Astrocyte (in vitro differentiated cells and primary cell): ENCODE measurements around the gene INPP5B. TPM values are rescaled to one million over a fixed set of nuclear protein-coding genes. Genes with fewer than 3 reads are reported as not detected.

Experiments used
- DNase-seq: peaks from one replicate; pipeline ENCODE4 v3.0.0-alpha.2; 2010; ENCODE audit warnings: low read depth
- FAIRE-seq: peaks from 2 replicates; lab custom pipeline; 2011; peaks lifted over from hg19 to GRCh38; lab: Jason Lieb, UNC
- H2AFZ ChIP-seq: 2 replicates; pipeline ENCODE4 v1.6.0; 2012; ENCODE audit warnings: low read depth, low read length, inconsistent platforms
- H3K27ac ChIP-seq: 2 replicates; pipeline ENCODE4 v1.5.1; 2011; ENCODE audit warnings: low read depth, low read length, inconsistent platforms
- H3K27me3 ChIP-seq: 2 replicates; pipeline ENCODE4 v1.6.0; 2011; ENCODE audit warnings: low read length, inconsistent platforms; ENCODE audit not compliant: insufficient read depth
- H3K36me3 ChIP-seq: 2 replicates; pipeline ENCODE4 v1.5.1; 2011; ENCODE audit warnings: low read length, inconsistent platforms; ENCODE audit not compliant: insufficient read depth
- H3K4me1 ChIP-seq: 2 replicates; pipeline ENCODE4 v1.5.1; 2011; ENCODE audit warnings: low read length, inconsistent platforms; ENCODE audit not compliant: insufficient read depth
- H3K4me2 ChIP-seq: 2 replicates; pipeline ENCODE4 v1.6.0; 2012; ENCODE audit warnings: low read length, inconsistent platforms
- H3K4me3 ChIP-seq: 2 replicates; pipeline ENCODE4 v1.5.1; 2011; ENCODE audit warnings: low read depth, mild to moderate bottlenecking, low read length, inconsistent platforms; ENCODE audit not compliant: insufficient read depth
- H3K79me2 ChIP-seq: 2 replicates; pipeline ENCODE4 v1.6.0; 2012; ENCODE audit warnings: mild to moderate bottlenecking, low read length, inconsistent platforms; ENCODE audit not compliant: insufficient read depth
- H3K9ac ChIP-seq: 2 replicates; pipeline ENCODE4 v1.6.0; 2012; ENCODE audit warnings: mild to moderate bottlenecking, low read length, inconsistent platforms
- H3K9me3 ChIP-seq: 2 replicates; pipeline ENCODE4 v1.5.1; 2012; ENCODE audit warnings: low read depth, mild to moderate bottlenecking, low read length, inconsistent platforms; ENCODE audit not compliant: insufficient read depth
- H4K20me1 ChIP-seq: 2 replicates; pipeline ENCODE4 v1.6.0; 2012; ENCODE audit warnings: low read length, inconsistent platforms; ENCODE audit not compliant: insufficient read depth
- H3K27ac Mint-ChIP-seq: one replicate; pipeline ENCODE4 v1.8.0; 2021; ENCODE audit warnings: mild to moderate bottlenecking, mixed read lengths; ENCODE audit not compliant: unreplicated experiment
- H3K27me3 Mint-ChIP-seq: one replicate; pipeline ENCODE4 v1.8.0; 2021; ENCODE audit warnings: low read depth, mixed read lengths; ENCODE audit not compliant: unreplicated experiment
- H3K36me3 Mint-ChIP-seq: one replicate; pipeline ENCODE4 v1.8.0; 2021; ENCODE audit warnings: low read depth, mixed read lengths; ENCODE audit not compliant: unreplicated experiment
- H3K4me1 Mint-ChIP-seq: one replicate; pipeline ENCODE4 v1.8.0; 2021; ENCODE audit warnings: low read depth, mixed read lengths; ENCODE audit not compliant: unreplicated experiment
- H3K4me3 Mint-ChIP-seq: one replicate; pipeline ENCODE4 v1.8.0; 2021; ENCODE audit warnings: mild to moderate bottlenecking, moderate library complexity, mixed read lengths; ENCODE audit not compliant: unreplicated experiment
- H3K9me3 Mint-ChIP-seq: one replicate; pipeline ENCODE4 v1.8.0; 2021; ENCODE audit warnings: mild to moderate bottlenecking, mixed read lengths; ENCODE audit not compliant: unreplicated experiment
- EZH2 ChIP-seq: IDR thresholded peaks from 2 replicates; pipeline ENCODE4 v1.6.1; 2012; ENCODE audit warnings: mild to moderate bottlenecking, low read length, inconsistent platforms; ENCODE audit not compliant: insufficient read depth
- total RNA-seq: library from RNA; stranded (reverse); gene quantifications from 2 replicates; pipeline ENCODE4 v1.2.1, GENCODE V29; 2021
- TF ChIP-seq, protein P1 (sequence below): IDR thresholded peaks from 2 replicates; pipeline ENCODE4 v1.5.1; 2011; ENCODE audit warnings: low read depth, mild to moderate bottlenecking, inconsistent platforms, low read length, moderate library complexity; ENCODE audit not compliant: insufficient read depth

Gene INPP5B
- total RNA-seq, 1 donor from 2014 or later, result 19.4 TPM

DNA sequence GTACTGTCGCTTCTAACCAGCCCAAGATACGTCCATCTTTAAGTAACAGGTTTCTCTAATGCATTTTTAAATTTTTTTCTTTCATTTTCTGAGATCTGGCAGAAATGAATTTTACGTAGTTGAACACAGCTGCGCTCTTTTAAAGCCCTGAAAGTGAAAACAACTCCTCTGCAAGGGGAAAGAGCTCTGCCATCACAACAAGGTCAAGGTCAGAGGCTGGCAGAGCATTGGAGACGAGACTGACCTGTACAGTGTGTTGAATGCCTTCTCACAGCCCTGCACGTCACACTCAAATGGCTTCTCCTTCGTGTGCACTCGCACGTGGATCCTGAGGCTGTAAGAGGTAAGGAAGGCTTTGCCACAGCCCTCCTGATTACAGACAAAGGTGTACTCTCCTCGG lies 107.2 kb downstream of the INPP5B start:
- no peak overlapping the region for H3K4me3 Mint-ChIP-seq
- H3K27me3 Mint-ChIP-seq, result no peaks in the 10 kb centered on the region
- no peaks in the 10 kb centered on the region for H3K9me3 Mint-ChIP-seq
- H3K4me3 ChIP-seq, result no peak overlapping the region
- H4K20me1 ChIP-seq, result peaks cover 44% of the 10 kb centered on the region
- H3K9ac ChIP-seq, result no peak overlapping the region
- peaks cover 29% of the 10 kb centered on the region for H3K79me2 ChIP-seq
- H3K27ac ChIP-seq, result no peak overlapping the region
- H3K36me3 Mint-ChIP-seq, result peaks cover 2% of the 10 kb centered on the region
- TF ChIP-seq, protein P1, sequence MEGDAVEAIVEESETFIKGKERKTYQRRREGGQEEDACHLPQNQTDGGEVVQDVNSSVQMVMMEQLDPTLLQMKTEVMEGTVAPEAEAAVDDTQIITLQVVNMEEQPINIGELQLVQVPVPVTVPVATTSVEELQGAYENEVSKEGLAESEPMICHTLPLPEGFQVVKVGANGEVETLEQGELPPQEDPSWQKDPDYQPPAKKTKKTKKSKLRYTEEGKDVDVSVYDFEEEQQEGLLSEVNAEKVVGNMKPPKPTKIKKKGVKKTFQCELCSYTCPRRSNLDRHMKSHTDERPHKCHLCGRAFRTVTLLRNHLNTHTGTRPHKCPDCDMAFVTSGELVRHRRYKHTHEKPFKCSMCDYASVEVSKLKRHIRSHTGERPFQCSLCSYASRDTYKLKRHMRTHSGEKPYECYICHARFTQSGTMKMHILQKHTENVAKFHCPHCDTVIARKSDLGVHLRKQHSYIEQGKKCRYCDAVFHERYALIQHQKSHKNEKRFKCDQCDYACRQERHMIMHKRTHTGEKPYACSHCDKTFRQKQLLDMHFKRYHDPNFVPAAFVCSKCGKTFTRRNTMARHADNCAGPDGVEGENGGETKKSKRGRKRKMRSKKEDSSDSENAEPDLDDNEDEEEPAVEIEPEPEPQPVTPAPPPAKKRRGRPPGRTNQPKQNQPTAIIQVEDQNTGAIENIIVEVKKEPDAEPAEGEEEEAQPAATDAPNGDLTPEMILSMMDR, result no peak
- TF ChIP-seq EZH2, result no peak
- H3K4me2 ChIP-seq, result no peak overlapping the region
- H3K9me3 ChIP-seq, result no peaks in the 10 kb centered on the region
- FAIRE-seq (no peak), DNase-seq (no peak)
- no peaks in the 10 kb centered on the region for H3K4me1 Mint-ChIP-seq
- no peak overlapping the region for H3K27ac Mint-ChIP-seq
- H3K36me3 ChIP-seq, result peaks cover 30% of the 10 kb centered on the region
- no peaks in the 10 kb centered on the region for H3K4me1 ChIP-seq
- no peaks in the 10 kb centered on the region for H3K27me3 ChIP-seq
- H2AFZ ChIP-seq, result no peak overlapping the region

DNA sequence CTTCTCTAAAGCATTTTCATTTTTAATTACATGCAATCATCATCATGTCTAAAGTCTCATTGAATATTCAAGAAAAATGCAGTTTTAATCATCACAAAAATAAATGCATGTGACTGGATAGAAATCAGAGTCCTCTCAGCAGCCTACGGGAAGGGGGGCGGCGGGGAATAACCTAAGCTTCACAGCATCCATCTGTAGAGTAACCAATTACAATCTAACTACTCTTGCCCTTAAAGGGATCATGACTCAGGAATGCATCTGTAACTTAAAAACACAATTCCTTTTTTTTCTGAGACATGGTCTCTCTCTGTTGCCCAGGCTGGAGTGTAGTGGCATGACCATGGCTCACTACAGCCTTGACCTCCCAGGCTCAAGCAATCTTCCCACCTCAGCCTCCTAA lies 110.1 kb downstream of the INPP5B start:
- Histone ChIP-seq H3K27ac (no peak overlapping the region), H2AFZ (no peak overlapping the region), H3K4me2 (no peak overlapping the region), H3K79me2 (peaks cover 10% of the 10 kb centered on the region), H4K20me1 (peaks cover 23% of the 10 kb centered on the region), H3K9ac (no peak overlapping the region), H3K36me3 (peaks cover 47% of the 10 kb centered on the region), H3K27me3 (no peaks in the 10 kb centered on the region), H3K9me3 (no peaks in the 10 kb centered on the region), H3K4me1 (no peaks in the 10 kb centered on the region), H3K4me3 (no peak overlapping the region)
- Mint-ChIP-seq H3K27ac (no peak overlapping the region), H3K4me1 (no peaks in the 10 kb centered on the region), H3K27me3 (no peaks in the 10 kb centered on the region), H3K9me3 (no peaks in the 10 kb centered on the region), H3K36me3 (peaks cover 15% of the 10 kb centered on the region), H3K4me3 (no peak overlapping the region)
- FAIRE-seq (no peak), DNase-seq (no peak)
- TF ChIP-seq, protein P1, result no peak
- TF ChIP-seq EZH2, result no peak

DNA sequence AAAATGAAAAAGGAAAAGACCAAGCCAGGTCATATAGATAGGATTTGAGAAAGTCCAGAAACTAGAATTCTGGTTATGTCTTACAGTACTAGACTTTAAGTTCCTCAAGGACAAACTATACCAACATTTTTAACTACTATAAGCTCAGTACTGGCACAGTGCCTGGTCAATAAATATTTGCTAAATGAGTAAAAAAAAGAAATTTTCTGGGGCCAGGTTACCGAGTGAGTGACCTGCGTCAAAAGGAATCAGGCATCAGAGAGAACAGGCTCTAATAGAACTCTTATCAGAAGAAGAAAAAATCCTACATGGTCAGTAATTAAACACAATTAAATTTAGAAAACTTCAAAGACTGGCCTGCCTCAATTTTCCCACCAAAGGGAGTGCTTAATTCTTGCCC lies 115.0 kb downstream of the INPP5B start:
- no peak for DNase-seq
- H3K27me3 Mint-ChIP-seq, result no peaks in the 10 kb centered on the region
- Histone ChIP-seq H4K20me1 (peaks cover 1% of the 10 kb centered on the region), H3K27me3 (no peaks in the 10 kb centered on the region), H2AFZ (no peak overlapping the region), H3K4me1 (no peaks in the 10 kb centered on the region), H3K36me3 (peaks cover 39% of the 10 kb centered on the region), H3K9me3 (no peaks in the 10 kb centered on the region), H3K4me2 (no peak overlapping the region), H3K79me2 (no peaks in the 10 kb centered on the region), H3K27ac (no peak overlapping the region), H3K4me3 (no peak overlapping the region), H3K9ac (no peak overlapping the region)
- H3K4me3 Mint-ChIP-seq, result no peak overlapping the region
- H3K9me3 Mint-ChIP-seq, result no peaks in the 10 kb centered on the region
- no peak overlapping the region for H3K27ac Mint-ChIP-seq
- TF ChIP-seq, protein P1, result no peak
- TF ChIP-seq EZH2, result no peak
- FAIRE-seq, result no peak
- peaks cover 20% of the 10 kb centered on the region for H3K36me3 Mint-ChIP-seq
- peaks cover 6% of the 10 kb centered on the region for H3K4me1 Mint-ChIP-seq
